M059J (cell line): ENCODE data around the gene RPS6KA2. TPM values are rescaled to one million over a fixed set of nuclear protein-coding genes. Genes with fewer than 3 reads are reported as not detected.
"Not testable (repeated sequence)": the region's sequence is repeated elsewhere in the genome, so short reads cannot be mapped to it uniquely, and the experiment has no call there.

Experiments
- DNase-seq: peaks from one replicate; pipeline ENCODE4 v3.0.0-alpha.2; 2012; ENCODE audit warnings: low read depth
- total RNA-seq: library from RNA; depleted of rRNA; stranded (reverse); fragments of >200 nt; shearing (Covaris generic); gene quantifications from 2 replicates; pipeline ENCODE4 v1.2.3, GENCODE V29; 2014

Gene RPS6KA2
- total RNA-seq, 1 experiment from 2014 or later: 1.9 TPM

- no peak for DNase-seq
These were observed 35.0 kb downstream of the RPS6KA2 start for GRCh38 chr6:166591961-166592520.

GRCh38 chr6:166591026-166591425, 36.0 kb downstream of the RPS6KA2 start:
- DNase-seq: no peak

GRCh38 chr6:166589786-166590574, 37.1 kb downstream of the RPS6KA2 start:
- DNase-seq: no peak

- DNase-seq: peak; percentile 38
These were observed 37.7 kb downstream of the RPS6KA2 start for GRCh38 chr6:166589337-166589731.

- peak; percentile 51 for DNase-seq
These were observed 38.2 kb downstream of the RPS6KA2 start for GRCh38 chr6:166588691-166589336.

GRCh38 chr6:166587631-166588413, 39.2 kb downstream of the RPS6KA2 start:
- DNase-seq: no peak

- peak; percentile 32 for DNase-seq
These were observed 40.5 kb downstream of the RPS6KA2 start, which contains the start of gene RAMACL for GRCh38 chr6:166586424-166587156. Gene RAMACL (minus strand): TSS chr6:166586678. CDS start chr6:166586477, 201 bp downstream.

GRCh38 chr6:166584853-166585429, 42.1 kb downstream of the RPS6KA2 start:
- DNase-seq: no peak

- DNase-seq: no peak
These were observed 42.9 kb downstream of the RPS6KA2 start for GRCh38 chr6:166584155-166584554.

- DNase-seq: peak; percentile 45
These were observed 43.7 kb downstream of the RPS6KA2 start for GRCh38 chr6:166583230-166583965.

- no peak for DNase-seq
These were observed 44.8 kb downstream of the RPS6KA2 start for GRCh38 chr6:166582258-166582657.

- not testable (repeated sequence) for DNase-seq
These were observed 45.2 kb downstream of the RPS6KA2 start for GRCh38 chr6:166581801-166582200.

GRCh38 chr6:166581091-166581511, 46.0 kb downstream of the RPS6KA2 start:
- DNase-seq: no peak

GRCh38 chr6:166580076-166581050, 46.7 kb downstream of the RPS6KA2 start:
- DNase-seq: no peak

GRCh38 chr6:166579237-166579850, 47.7 kb downstream of the RPS6KA2 start:
- DNase-seq: no peak

- DNase-seq: no peak
These were observed 48.4 kb downstream of the RPS6KA2 start for GRCh38 chr6:166578536-166579236.

- peak; percentile 62 for DNase-seq
These were observed 51.8 kb downstream of the RPS6KA2 start for GRCh38 chr6:166575205-166575604.
